Upper lobe of left lung (tissue), 4 donors: ENCODE results near the gene GNAS.

Experiments used
- EP300 ChIP-seq, 4 donors: sonication (generic); formaldehyde crosslinking; IDR thresholded peaks; one replicate each; pipeline ENCODE4 v1.5.1; 2017; ENCODE audit warnings: antibody characterized with exemption in 4 of 4, control low read depth in 2 of 4
- POLR2A ChIP-seq, 4 donors: fragments of 450-650 bp; IDR thresholded peaks; one replicate each; pipeline ENCODE4 v1.5.1; 2016 to 2017; ENCODE audit warnings: antibody characterized with exemption in 4 of 4, mild to moderate bottlenecking in 2 of 4
- POLR2AphosphoS5 ChIP-seq, 2 donors: sonication (generic); formaldehyde crosslinking; IDR thresholded peaks; one replicate each; pipeline ENCODE4 v1.5.1; 2017; ENCODE audit warnings: antibody characterized with exemption in 2 of 2
- TF ChIP-seq, protein P1 (sequence below), 6 experiments: fragments of 450-650 bp in 4 of 6; fragments of 200-600 bp in 2 of 6; sonication (generic) in 2 of 6; IDR thresholded peaks; one replicate each; pipeline ENCODE4 v1.5.1; 2016 to 2019; ENCODE audit warnings: antibody characterized with exemption in 6 of 6

DNA sequence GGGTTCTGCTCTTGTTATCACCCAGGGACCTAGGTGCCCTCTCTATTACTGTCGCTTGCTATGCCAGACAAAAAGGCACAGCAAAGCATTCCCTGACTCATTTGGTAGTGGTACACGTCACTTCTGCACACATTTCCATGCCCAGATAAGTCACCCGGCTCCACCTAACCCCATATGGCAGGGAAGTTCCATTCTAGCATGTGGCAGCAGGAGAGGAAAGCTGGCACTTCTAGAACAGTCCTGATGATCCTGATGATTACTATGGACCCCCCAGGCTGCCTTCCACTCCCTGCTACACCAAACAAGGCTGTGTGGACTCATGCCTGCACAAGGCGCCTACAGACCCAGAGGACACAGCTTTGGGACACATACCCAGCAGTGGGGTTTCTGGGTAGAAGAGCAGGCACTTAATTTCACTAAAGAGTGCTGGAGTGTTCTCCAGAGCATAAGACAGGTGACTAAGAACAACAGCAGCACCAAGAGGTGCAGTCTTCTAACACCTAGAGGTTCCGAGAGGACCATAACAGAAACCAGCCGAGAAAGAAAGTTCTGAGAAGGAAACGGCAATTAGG, 75.1 kb downstream of the GNAS start:
- no peak for TF ChIP-seq POLR2AphosphoS5 (IDR thresholded peaks at IDR 0.05)
- TF ChIP-seq, protein P1, sequence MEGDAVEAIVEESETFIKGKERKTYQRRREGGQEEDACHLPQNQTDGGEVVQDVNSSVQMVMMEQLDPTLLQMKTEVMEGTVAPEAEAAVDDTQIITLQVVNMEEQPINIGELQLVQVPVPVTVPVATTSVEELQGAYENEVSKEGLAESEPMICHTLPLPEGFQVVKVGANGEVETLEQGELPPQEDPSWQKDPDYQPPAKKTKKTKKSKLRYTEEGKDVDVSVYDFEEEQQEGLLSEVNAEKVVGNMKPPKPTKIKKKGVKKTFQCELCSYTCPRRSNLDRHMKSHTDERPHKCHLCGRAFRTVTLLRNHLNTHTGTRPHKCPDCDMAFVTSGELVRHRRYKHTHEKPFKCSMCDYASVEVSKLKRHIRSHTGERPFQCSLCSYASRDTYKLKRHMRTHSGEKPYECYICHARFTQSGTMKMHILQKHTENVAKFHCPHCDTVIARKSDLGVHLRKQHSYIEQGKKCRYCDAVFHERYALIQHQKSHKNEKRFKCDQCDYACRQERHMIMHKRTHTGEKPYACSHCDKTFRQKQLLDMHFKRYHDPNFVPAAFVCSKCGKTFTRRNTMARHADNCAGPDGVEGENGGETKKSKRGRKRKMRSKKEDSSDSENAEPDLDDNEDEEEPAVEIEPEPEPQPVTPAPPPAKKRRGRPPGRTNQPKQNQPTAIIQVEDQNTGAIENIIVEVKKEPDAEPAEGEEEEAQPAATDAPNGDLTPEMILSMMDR (IDR thresholded peaks at IDR 0.05) = no peak
- no peak for TF ChIP-seq POLR2A (IDR thresholded peaks at IDR 0.05)
- no peak for TF ChIP-seq EP300 (IDR thresholded peaks at IDR 0.05)
